Measurements from ENCODE around the gene TIMP3.
A peak's percentile ranks its signal among the peaks of the same experiment; 100 is the strongest.

The TIMP3 gene

GRCh38 chr22:32758866-32759385, 42.6 kb upstream of the TIMP3 start:
- no peaks in the 10 kb centered on the region for H3K27me3 ChIP-seq (replicated peaks)
- in situ Hi-C loops (cut with HindIII; ENCODE audit: low pct_ligation_motif_present, low sequenced_read_pairs), result no loop called here
- no peak overlapping the region for H3K27ac ChIP-seq
- no peak for TF ChIP-seq CTCF (IDR thresholded peaks at IDR 0.05; ENCODE audit: low read depth, low read length, missing control alignments)
- no peak overlapping the region for H3K4me3 ChIP-seq (ENCODE audit: low read depth, low read length)
- H3K36me3 ChIP-seq (replicated peaks), result no peaks in the 10 kb centered on the region
- DNase-seq, result no peak

- no peak for TF ChIP-seq CTCF (IDR thresholded peaks at IDR 0.05; ENCODE audit: low read depth, low read length, missing control alignments)
- no peak for DNase-seq
- Histone ChIP-seq H3K27me3 (replicated peaks) (no peaks in the 10 kb centered on the region), H3K4me3 (ENCODE audit: low read depth, low read length) (no peak overlapping the region), H3K27ac (peak overlapping the region; percentile 63), H3K36me3 (replicated peaks) (no peaks in the 10 kb centered on the region)
- in situ Hi-C loops (cut with HindIII; ENCODE audit: low pct_ligation_motif_present, low sequenced_read_pairs), result no loop called here
Observed at GRCh38 chr22:32760396-32760795, 41.1 kb upstream of the TIMP3 start.

- DNase-seq, result no peak
- Histone ChIP-seq H3K27me3 (replicated peaks) (no peaks in the 10 kb centered on the region), H3K27ac (peak overlapping the region; percentile 63), H3K4me3 (ENCODE audit: low read depth, low read length) (no peak overlapping the region), H3K36me3 (replicated peaks) (no peaks in the 10 kb centered on the region)
- TF ChIP-seq CTCF (IDR thresholded peaks at IDR 0.05; ENCODE audit: low read depth, low read length, missing control alignments), result no peak
- in situ Hi-C loops (cut with HindIII; ENCODE audit: low pct_ligation_motif_present, low sequenced_read_pairs), result no loop called here
Observed at GRCh38 chr22:32760815-32761214, 40.7 kb upstream of the TIMP3 start.

- TF ChIP-seq CTCF (IDR thresholded peaks at IDR 0.05; ENCODE audit: low read depth, low read length, missing control alignments), result no peak
- peak; percentile 43 for DNase-seq
- Histone ChIP-seq H3K36me3 (replicated peaks) (no peaks in the 10 kb centered on the region), H3K4me3 (ENCODE audit: low read depth, low read length) (no peak overlapping the region), H3K27me3 (replicated peaks) (no peaks in the 10 kb centered on the region), H3K27ac (peak overlapping the region; percentile 63)
- in situ Hi-C loops (cut with HindIII; ENCODE audit: low pct_ligation_motif_present, low sequenced_read_pairs), result no loop called here
Observed at GRCh38 chr22:32761251-32761903, 40.1 kb upstream of the TIMP3 start.

GRCh38 chr22:32764330-32765131, 37.0 kb upstream of the TIMP3 start:
- peak; percentile 72 for DNase-seq
- Histone ChIP-seq H3K27ac (peak overlapping the region; percentile 60), H3K36me3 (replicated peaks) (no peaks in the 10 kb centered on the region), H3K27me3 (replicated peaks) (no peaks in the 10 kb centered on the region), H3K4me3 (ENCODE audit: low read depth, low read length) (no peak overlapping the region)
- in situ Hi-C loops (cut with HindIII; ENCODE audit: low pct_ligation_motif_present, low sequenced_read_pairs), result no loop called here
- no peak for TF ChIP-seq CTCF (IDR thresholded peaks at IDR 0.05; ENCODE audit: low read depth, low read length, missing control alignments)
